Measurements from ENCODE around the gene PDZD8.

PDZD8 gene

DNA sequence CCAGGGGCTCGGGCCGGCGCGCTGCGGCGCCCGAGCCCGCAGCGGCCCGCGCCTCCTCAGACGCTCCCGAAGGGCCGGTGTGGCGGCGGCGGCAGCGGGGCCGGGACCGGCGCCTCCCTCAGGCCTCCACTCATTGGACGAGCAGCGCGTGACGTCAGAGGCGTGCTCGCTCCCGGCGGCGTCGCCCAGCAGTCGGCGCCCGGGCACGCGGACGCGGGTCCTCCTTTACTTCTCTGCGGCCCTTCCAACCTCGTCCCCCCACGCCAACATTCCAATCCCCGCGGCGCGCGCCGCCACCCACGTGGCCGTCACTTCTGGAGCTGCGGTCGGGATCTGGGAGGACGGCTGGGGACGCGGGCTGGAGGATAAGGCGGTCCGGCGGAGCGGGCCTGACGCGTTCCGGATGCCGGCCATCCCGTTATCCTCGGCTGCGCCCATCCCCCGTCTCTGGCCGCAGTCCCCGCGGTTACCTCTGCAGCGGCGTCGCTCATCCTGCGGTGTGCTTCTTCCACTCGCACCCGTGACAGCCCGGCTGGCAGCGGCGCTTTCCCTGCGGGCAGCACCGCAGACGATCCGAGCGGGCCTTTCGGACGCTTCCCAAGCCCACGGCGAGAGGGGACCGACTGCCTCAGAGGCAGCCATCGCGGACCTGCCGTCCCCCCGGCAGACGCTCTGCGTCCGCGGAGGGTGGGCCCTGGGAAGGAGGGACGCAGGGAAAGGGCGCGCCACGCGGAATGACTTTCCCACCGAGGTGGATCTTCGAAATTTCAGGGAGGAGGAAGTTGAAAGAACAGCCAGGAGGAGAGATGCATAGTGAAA, at the start of gene PDZD8:
PDZD8 (minus strand) TSS at position 81 of the 819 bp plus-strand sequence. CDS start 213 bp downstream, outside the sequence.
- peak; percentile 91 for DNase-seq (ENCODE audit: low spot score)

DNA sequence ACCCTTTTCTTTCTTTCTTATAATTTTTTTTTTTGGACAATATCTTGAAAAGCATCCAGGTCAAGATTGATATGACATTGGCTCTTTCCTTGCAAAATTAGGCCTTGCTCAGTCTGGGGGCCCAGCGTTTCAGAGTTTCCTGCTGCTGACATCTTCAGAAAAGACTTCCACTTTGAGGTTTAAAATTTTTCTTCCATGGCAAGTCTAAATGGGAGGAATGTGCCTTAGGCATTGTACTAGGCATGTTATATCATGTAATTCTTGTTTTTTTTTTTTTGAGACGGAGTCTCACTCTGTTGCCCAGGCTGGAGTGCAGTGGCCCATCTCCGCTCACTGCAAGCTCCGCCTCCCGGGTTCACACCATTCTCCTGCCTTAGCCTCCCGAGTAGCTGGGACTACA, 48.9 kb upstream of the PDZD8 start:
- no peak for DNase-seq (ENCODE audit: low spot score)

DNA sequence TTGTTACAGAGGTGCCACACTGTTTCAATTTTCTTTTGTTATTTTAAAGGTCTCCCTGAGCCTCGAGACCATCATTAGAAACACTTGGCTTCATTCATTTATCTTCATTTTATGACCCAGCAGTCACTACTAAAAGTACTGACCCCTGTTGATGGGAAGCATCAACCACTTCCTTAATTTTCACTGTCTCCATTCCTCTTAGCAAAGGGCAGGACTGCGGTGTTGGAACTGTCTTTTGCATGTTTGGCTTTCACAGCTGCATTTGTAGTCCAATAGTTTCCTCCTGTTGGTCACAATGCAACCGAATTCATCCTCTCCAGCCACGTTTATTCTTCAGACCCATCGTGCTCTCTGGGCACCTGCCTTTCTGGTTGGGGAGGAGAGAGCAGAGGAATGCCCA, 46.7 kb upstream of the PDZD8 start:
- no peak for DNase-seq (ENCODE audit: low spot score)

DNA sequence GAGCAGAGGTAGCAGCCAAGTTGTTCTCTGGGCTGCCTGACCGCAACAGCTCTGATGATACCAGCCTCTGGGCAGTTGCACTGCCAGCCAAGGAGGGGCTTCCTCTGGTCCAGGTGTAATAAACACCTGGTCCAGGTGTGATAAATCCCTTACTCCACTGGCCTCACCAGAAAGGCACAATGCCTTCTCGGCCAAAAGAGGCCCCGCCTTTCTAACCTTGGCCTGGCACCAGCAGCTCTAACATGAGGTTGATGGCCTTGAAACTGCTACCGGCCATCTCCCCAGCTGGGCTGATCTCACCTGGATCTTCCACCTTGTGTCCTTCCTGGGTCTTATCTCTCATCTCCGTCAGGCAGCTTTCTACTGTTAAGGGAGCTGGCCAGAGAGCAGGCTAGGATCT, 45.5 kb upstream of the PDZD8 start:
- DNase-seq (ENCODE audit: low spot score), result no peak

DNA sequence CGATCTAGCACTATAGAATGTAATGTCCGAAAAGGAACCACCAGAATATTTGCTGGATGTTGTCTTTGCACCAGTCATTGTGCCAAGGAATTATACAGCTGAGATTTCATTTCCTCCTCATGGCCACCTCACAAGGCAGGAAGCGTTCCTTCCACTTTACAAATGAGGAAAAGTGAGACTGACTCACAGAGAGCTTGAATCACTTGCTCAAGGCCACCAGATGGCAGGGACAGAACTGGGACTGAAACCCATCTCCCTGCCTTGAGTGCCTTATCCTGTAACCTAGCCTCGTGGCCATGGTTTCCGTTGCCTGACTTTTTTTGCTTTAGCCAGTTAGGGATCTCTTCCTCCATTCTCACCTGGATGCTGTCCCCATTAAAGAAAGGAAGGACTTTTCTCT, 44.7 kb upstream of the PDZD8 start:
- no peak for DNase-seq (ENCODE audit: low spot score)

DNA sequence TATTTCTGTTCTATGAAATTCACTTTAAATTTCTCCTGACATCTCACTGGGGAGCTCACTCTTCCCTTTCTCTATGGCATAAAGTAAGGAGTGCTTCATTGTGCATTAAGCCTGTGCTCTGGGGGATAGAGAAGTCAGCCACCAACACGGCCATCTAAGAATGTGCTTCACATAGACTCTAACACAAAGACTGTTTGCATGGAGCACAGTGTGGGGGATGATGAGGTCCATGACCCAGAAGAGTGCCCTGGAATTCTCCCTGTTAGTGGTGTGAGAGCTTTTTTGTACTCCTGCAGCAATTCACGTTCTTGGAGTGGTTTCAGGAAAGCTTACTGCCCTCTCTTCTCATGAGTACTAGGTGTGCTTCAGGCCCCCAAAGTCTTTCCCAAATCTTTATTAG, 43.9 kb upstream of the PDZD8 start:
- DNase-seq (ENCODE audit: low spot score), result no peak

DNA sequence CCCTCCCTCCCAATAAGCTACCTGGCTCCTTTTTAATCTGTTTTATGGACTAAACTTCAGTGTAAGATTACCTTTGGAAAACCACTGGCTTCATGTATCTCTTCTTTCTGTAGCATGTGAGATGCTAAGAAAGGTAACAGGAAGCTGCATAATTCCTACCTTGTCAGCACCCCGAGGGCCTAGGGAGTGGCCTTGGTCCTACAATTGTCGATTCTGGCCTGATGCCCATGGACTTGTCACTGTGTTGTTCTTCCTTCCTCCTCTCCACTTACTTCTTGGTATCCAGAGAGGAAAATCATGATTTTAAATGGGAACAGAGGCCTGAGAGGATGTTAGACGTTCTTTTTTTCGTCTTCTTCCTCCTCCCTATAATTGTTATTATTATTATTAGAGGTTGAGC, 42.9 kb upstream of the PDZD8 start:
- no peak for DNase-seq (ENCODE audit: low spot score)

DNA sequence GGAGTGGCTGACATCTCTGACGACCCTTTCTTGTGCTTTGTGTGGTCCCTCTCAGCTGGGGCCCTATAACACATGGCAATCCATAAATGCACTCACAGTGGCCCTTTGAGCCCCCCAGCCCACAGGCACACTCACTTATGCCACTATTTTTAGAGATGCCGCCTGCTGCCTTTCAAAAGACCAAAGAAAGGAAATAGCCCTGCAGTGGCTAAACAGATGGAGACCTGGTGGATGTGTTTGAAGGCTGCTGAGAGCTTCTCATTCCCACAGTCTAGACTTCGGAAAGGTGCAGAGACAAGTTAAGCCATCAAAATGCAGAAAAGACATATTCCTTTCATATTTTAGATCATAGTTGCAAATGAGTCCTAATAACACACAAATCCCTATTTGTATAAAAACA, 42.0 kb upstream of the PDZD8 start:
- DNase-seq (ENCODE audit: low spot score), result no peak

DNA sequence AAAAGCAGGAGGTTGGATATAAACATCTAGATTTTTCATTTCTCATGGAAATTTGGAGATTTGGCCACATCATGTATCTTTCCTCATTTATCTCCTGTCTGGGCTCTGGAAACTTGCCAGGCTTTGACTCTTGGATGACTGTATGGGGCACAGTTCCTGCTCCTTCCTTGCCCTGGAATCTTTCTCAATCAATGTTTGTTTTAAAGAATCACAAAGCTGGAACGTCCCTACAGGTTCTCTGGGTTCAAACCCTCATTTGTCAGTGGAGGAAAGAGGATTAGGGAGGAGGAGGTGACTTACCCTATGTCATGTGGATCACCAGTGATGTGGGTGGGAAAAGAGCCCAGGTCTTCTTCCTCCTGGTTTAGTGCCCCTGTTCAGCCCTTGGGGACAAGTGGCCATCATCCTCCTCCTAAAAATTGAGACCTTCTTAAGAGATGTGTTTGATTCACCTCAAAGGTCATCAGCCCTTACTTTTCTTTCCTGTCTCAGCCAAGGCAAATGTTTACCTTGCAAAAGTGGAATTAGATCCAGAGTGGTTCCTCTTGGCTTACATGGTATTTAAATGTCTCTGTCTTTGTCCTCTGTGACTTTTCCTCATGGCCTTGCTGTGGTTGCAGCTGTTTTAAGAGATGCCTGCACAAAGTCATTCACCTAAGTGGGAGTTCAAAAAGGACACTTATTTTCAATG, 38.8 kb upstream of the PDZD8 start:
- no peak for DNase-seq (ENCODE audit: low spot score)

GRCh38 chr10:117412469-117413010, 37.3 kb upstream of the PDZD8 start:
- DNase-seq (ENCODE audit: low spot score), result no peak

- DNase-seq (ENCODE audit: low spot score), result no peak
Measured at GRCh38 chr10:117411479-117412399, 36.5 kb upstream of the PDZD8 start.

- no peak for DNase-seq (ENCODE audit: low spot score)
Measured at GRCh38 chr10:117410557-117410956, 35.3 kb upstream of the PDZD8 start.

GRCh38 chr10:117409549-117410305, 34.5 kb upstream of the PDZD8 start:
- DNase-seq (ENCODE audit: low spot score), result no peak

- no peak for DNase-seq (ENCODE audit: low spot score)
Measured at GRCh38 chr10:117408436-117409384, 33.5 kb upstream of the PDZD8 start.

DNA sequence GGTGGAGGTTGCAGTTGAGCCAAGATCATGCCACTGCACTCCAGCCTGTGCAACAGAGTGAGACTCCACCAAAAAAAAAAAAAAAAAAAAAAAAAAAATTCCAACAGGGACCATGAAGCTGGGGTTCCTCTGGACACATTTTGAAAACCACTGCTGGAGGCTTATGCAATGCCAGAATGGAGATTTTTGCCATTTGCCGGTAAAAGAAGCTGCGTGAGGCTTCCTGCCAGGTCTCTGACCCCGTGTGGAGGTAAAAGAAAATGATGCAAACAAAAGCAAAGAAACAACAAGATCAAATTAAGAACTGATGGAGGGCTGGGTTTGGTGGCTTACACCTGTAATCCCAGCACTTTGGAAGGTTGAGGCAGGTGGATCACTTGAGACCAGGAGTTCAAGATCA, 30.5 kb upstream of the PDZD8 start:
- no peak for DNase-seq (ENCODE audit: low spot score)

GRCh38 chr10:117400329-117400728, 25.1 kb upstream of the PDZD8 start:
- DNase-seq (ENCODE audit: low spot score), result no peak

DNA sequence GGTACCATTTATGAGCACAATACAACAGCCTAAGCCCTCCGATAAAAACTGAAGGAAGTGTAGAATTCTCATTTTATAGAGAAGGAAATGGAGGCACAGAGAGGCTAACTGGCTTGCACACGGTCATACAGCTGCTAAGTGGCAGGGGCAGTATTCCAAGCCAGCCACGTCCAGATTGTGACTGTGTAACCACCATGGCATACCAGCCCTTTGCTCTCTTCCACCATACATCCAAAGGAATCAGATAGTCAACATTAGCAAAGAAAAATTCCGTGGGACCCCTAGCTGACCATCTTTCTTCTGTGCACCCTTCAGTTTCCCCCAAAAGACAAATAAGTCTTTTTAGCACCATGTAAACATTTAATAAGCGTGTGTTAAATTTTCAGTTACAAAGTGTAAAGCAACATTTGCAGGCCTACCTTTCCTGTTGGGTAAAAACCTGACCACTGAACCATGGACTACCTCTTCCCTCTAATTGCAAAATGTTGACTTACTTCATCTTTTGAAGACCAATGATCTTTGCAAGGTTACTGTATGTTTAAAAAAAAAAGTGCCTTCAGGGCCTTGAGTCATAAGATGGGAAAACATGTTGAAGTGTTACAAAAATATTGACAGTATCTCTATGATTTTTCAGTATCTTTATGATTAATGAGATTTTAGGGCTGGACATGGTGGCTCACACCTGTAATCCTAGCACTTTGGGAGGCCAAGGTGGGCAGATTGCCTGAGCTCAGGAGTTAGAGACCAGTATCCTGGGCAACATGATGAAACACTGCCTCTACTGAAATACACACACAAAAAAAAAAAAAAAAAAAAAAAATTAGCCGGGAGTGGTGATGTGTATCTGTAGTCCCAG, 24.3 kb upstream of the PDZD8 start:
- no peak for DNase-seq (ENCODE audit: low spot score)

DNA sequence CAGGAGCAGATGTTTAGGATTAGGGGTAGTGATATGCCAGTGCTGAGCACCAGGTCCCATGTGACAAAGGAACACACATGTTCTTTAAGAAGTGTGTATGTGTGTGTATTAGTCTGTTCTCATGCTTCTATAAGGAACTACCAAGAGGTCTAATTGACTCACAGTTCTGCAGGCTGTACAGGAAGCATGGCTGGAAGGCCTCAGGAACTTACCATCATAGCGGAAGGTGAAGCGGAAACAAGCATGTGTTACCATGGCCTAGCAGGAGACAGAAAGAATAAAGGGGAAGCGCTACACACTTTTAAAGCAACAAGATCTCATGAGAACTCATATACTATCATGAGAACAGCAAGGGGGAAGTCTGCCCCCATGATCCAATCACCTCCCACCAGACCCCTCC, 22.8 kb upstream of the PDZD8 start:
- DNase-seq (ENCODE audit: low spot score), result no peak

Measured in globus pallidus (tissue), 1 donor.